Activated T-cell treated with anti-CD3 and anti-CD28 coated beads for 4 hours (primary cell): ENCODE data around the gene TRAF2.
"Not testable (repeated sequence)": the region's sequence is repeated elsewhere in the genome, so short reads cannot be mapped to it uniquely, and the experiment has no call there.

ENCODE experiments used
- DNase-seq: peaks from one replicate; pipeline ENCODE4 v3.0.0-alpha.2; 2020

Gene TRAF2

GRCh38 chr9:136885950-136886578 is at the start of gene TRAF2:
TRAF2 (plus strand) TSS chr9:136886516; CDS start chr9:136898741, 12,225 bp downstream.
- peak; percentile 92 for DNase-seq

GRCh38 chr9:136837146-136837855 is 49.0 kb upstream of the TRAF2 start:
- DNase-seq = no peak

GRCh38 chr9:136837856-136838277 is 48.4 kb upstream of the TRAF2 start:
- not testable (repeated sequence) for DNase-seq

- no peak for DNase-seq
These were observed 47.7 kb upstream of the TRAF2 start for GRCh38 chr9:136838314-136839228.

GRCh38 chr9:136839229-136840139 is 46.8 kb upstream of the TRAF2 start:
- no peak for DNase-seq

GRCh38 chr9:136840140-136840876 is 46.0 kb upstream of the TRAF2 start:
- DNase-seq = no peak

GRCh38 chr9:136840877-136841645 is 45.3 kb upstream of the TRAF2 start:
- no peak for DNase-seq

GRCh38 chr9:136841646-136842379 is 44.5 kb upstream of the TRAF2 start:
- DNase-seq = not testable (repeated sequence)

GRCh38 chr9:136842380-136842948 is 43.9 kb upstream of the TRAF2 start, which contains the start of gene AJM1:
AJM1 (plus strand) TSS chr9:136842478; CDS start chr9:136844415, 1,937 bp downstream.
- DNase-seq = peak; percentile 70

- DNase-seq = not testable (repeated sequence)
These were observed 43.0 kb upstream of the TRAF2 start for GRCh38 chr9:136843159-136843800.

- peak; percentile 51 for DNase-seq
These were observed 42.2 kb upstream of the TRAF2 start for GRCh38 chr9:136843801-136844740.

GRCh38 chr9:136844761-136845464 is 41.4 kb upstream of the TRAF2 start:
- no peak for DNase-seq

- DNase-seq = no peak
These were observed 40.7 kb upstream of the TRAF2 start for GRCh38 chr9:136845465-136846260.

GRCh38 chr9:136846376-136847087 is 39.8 kb upstream of the TRAF2 start:
- DNase-seq = peak; percentile 33

GRCh38 chr9:136847088-136847825 is 39.1 kb upstream of the TRAF2 start:
- DNase-seq = no peak
